Thoracic aorta (tissue), 2 donors: Measurements from ENCODE around the gene SLC15A3. TPM values are rescaled to one million over a fixed set of nuclear protein-coding genes. Genes with fewer than 3 reads are reported as not detected.

Experiments
- ATAC-seq: fragments of 150-250 bp; one replicate; pipeline ENCODE4 v1.8.0; 2017; ENCODE audit warnings: low read depth; ENCODE audit not compliant: insufficient number of reproducible peaks, low FRiP score
- DNase-seq: peaks from one replicate; pipeline ENCODE4 v3.0.0-alpha.2; 2020; ENCODE audit warnings: low spot score
- H3K27ac ChIP-seq, 2 donors: fragments of 200-600 bp; sonication (generic); 1 replicate in 1 of 2; 2 replicates in 1 of 2; pipeline ENCODE4 v1.5.1; 2016; ENCODE audit warnings: mild to moderate bottlenecking in 2 of 2, moderate library complexity in 2 of 2
- H3K27me3 ChIP-seq: fragments of 200-600 bp; sonication (generic); replicated peaks from 2 replicates; pipeline ENCODE4 v1.6.0; 2016; ENCODE audit warnings: mild to moderate bottlenecking; ENCODE audit not compliant: insufficient read depth
- H3K36me3 ChIP-seq: fragments of 200-600 bp; sonication (generic); one replicate; pipeline ENCODE4 v1.5.1; 2016
- H3K4me1 ChIP-seq, 2 donors: fragments of 200-600 bp; sonication (generic); 1 replicate in 1 of 2; 2 replicates in 1 of 2; pipeline versions ENCODE4 v1.5.1 to v1.6.0; 2016; ENCODE audit warnings: low read depth in 2 of 2, mild to moderate bottlenecking in 1 of 2; ENCODE audit not compliant: control insufficient read depth in 1 of 2
- H3K4me3 ChIP-seq: fragments of 200-600 bp; sonication (generic); 2 replicates; pipeline ENCODE4 v1.5.1; 2016; ENCODE audit warnings: mild to moderate bottlenecking
- H3K9me3 ChIP-seq: fragments of 200-600 bp; sonication (generic); 2 replicates; pipeline ENCODE4 v1.5.1; 2016
- CTCF ChIP-seq: fragments of 200-600 bp; sonication (generic); IDR thresholded peaks from one replicate; pipeline ENCODE4 v1.5.1; 2019; ENCODE audit warnings: antibody characterized with exemption
- total RNA-seq, 2 donors: library from RNA; depleted of rRNA; stranded (reverse); fragments of >200 nt; gene quantifications; one replicate each; pipeline versions ENCODE4 v1.1.0 to v1.2.3, GENCODE V29; 2016

SLC15A3 gene
- total RNA-seq, 2 donors from 2014 or later, result 27.7 to 29.5 TPM

GRCh38 chr11:60938500-60938899 is 13.5 kb downstream of the SLC15A3 start:
- TF ChIP-seq CTCF, result no peak
- DNase-seq (no peak), ATAC-seq (no peak)
- H3K9me3 ChIP-seq, result no peaks in the 10 kb centered on the region
- H3K27me3 ChIP-seq, result no peaks in the 10 kb centered on the region
- H3K36me3 ChIP-seq, result peaks cover 15% of the 10 kb centered on the region
- no peak overlapping the region for H3K27ac ChIP-seq
- H3K4me1 ChIP-seq, result no peaks in the 10 kb centered on the region
- no peak overlapping the region for H3K4me3 ChIP-seq

- H3K4me3 ChIP-seq, result no peak overlapping the region
- TF ChIP-seq CTCF, result no peak
- DNase-seq (no peak), ATAC-seq (no peak)
- H3K27ac ChIP-seq, result no peak overlapping the region
- no peaks in the 10 kb centered on the region for H3K27me3 ChIP-seq
- H3K9me3 ChIP-seq, result no peaks in the 10 kb centered on the region
- H3K36me3 ChIP-seq, result peaks cover 15% of the 10 kb centered on the region
- no peaks in the 10 kb centered on the region for H3K4me1 ChIP-seq
These were observed 14.2 kb downstream of the SLC15A3 start for GRCh38 chr11:60937811-60938210.

- no peak for TF ChIP-seq CTCF
- Histone ChIP-seq H3K36me3 (peaks cover 11% of the 10 kb centered on the region), H3K27ac (no peak overlapping the region), H3K27me3 (no peaks in the 10 kb centered on the region), H3K9me3 (no peaks in the 10 kb centered on the region), H3K4me1 (no peaks in the 10 kb centered on the region), H3K4me3 (no peak overlapping the region)
- ATAC-seq (no peak), DNase-seq (no peak)
These were observed 14.8 kb downstream of the SLC15A3 start for GRCh38 chr11:60937144-60937527.

- no peak for DNase-seq
These were observed 15.4 kb downstream of the SLC15A3 start for GRCh38 chr11:60936467-60937143.

More at GRCh38 chr11:60936467-60937143, 15.4 kb downstream of the SLC15A3 start:
- no peak overlapping the region for H3K27ac ChIP-seq
- no peaks in the 10 kb centered on the region for H3K4me1 ChIP-seq
- no peak overlapping the region for H3K4me3 ChIP-seq
- TF ChIP-seq CTCF, result no peak
- ATAC-seq, result no peak
- H3K9me3 ChIP-seq, result no peaks in the 10 kb centered on the region
- H3K27me3 ChIP-seq, result no peaks in the 10 kb centered on the region
- peaks cover 6% of the 10 kb centered on the region for H3K36me3 ChIP-seq
